K562 (cell line): ENCODE measurements around the gene SPAG17.

Source experiments
- CEBPG ChIP-seq, 3 experiments: fragments of 200-800 bp in 1 of 3; sonication (Bioruptor generic) in 1 of 3; sonication (generic) in 1 of 3; formaldehyde crosslinking in 1 of 3; IDR thresholded peaks in 2 of 3; conservative IDR thresholded peaks in 1 of 3; 2 replicates each; pipeline versions ENCODE4 v1.6.1 to v1.8.0; 2016 to 2022; ENCODE audit warnings: missing compliant biosample characterization in 2 of 3, missing genetic modification characterization in 2 of 3, mild to moderate bottlenecking in 1 of 3, missing genetic modification reagents in 1 of 3
- EP300 ChIP-seq: IDR thresholded peaks from 2 replicates; pipeline ENCODE4 v1.6.1; 2012; ENCODE audit warnings: low read length, improper control_type of control experiment
- NCOA1 ChIP-seq: fragments of 450-650 bp; IDR thresholded peaks from 2 replicates; pipeline ENCODE4 v1.6.1; 2016; ENCODE audit warnings: low read depth
- NFATC3 ChIP-seq: fragments of 450-650 bp; IDR thresholded peaks from 2 replicates; pipeline ENCODE4 v1.6.1; 2017; ENCODE audit warnings: mild to moderate bottlenecking
- NR2C2 ChIP-seq, 2 experiments: fragments of 200-800 bp in 1 of 2; sonication (Bioruptor generic) in 1 of 2; sonication (generic) in 1 of 2; formaldehyde crosslinking in 1 of 2; IDR thresholded peaks; 2 replicates each; pipeline versions ENCODE4 v1.6.1 to v1.8.0; 2016 to 2022; ENCODE audit warnings: mild to moderate bottlenecking in 1 of 2, missing compliant biosample characterization in 1 of 2, missing genetic modification characterization in 1 of 2, missing genetic modification reagents in 1 of 2
- ZFP36 ChIP-seq: fragments of 150-350 bp; IDR thresholded peaks from 2 replicates; pipeline ENCODE4 v1.6.1; 2018; ENCODE audit warnings: low read length, low read depth; ENCODE audit not compliant: partially characterized antibody
- ZFX ChIP-seq: sonication (generic); formaldehyde crosslinking; IDR thresholded peaks from 2 replicates; pipeline ENCODE4 v1.8.0; 2022; ENCODE audit warnings: mild to moderate bottlenecking, missing genetic modification reagents, moderate library complexity
- ZNF143 ChIP-seq: sonication (generic); formaldehyde crosslinking; IDR thresholded peaks from 2 replicates; pipeline ENCODE4 v1.9.0; 2022; ENCODE audit warnings: mild to moderate bottlenecking, missing genetic modification reagents
- TF ChIP-seq, protein P1 (sequence below), 3 experiments: IDR thresholded peaks in 2 of 3; conservative IDR thresholded peaks in 1 of 3; 2 replicates each; pipeline ENCODE4 v1.5.1; 2011 to 2012; ENCODE audit warnings: low read length in 3 of 3, mild to moderate bottlenecking in 3 of 3, control low read depth in 2 of 3, improper control_type of control experiment in 1 of 3, inconsistent platforms in 1 of 3, low read depth in 1 of 3, mixed read lengths in 1 of 3, moderate library complexity in 1 of 3; ENCODE audit not compliant: insufficient read depth in 2 of 3

DNA sequence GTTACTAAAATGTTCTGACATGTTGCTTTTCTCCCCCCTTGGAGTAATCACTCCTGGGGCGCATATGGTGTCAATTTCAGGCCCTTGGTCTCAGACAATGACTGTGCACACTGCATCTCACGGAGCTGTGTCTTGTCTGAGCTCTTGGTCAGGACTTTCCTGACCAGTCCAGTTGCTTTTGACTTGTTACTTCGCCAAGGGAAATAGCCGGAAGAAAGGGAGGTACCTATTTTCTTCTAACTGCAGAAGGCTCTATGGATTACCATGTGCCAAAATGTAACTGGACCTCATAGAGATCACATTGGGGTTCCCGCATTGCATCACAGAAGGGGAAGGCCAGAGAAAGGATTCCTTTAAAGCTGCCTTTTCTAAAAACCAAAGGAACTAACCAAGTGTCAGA is 68.6 kb downstream of the SPAG17 start:
- no peak for TF ChIP-seq CEBPG (CRISPR knock-in tag; IDR thresholded peaks at IDR 0.05)
- no peak for TF ChIP-seq CEBPG (tag; conservative IDR thresholded peaks at IDR 0.05 in 1 of 2, IDR thresholded peaks at IDR 0.05 in 1 of 2)
- TF ChIP-seq ZFP36 = no peak
- TF ChIP-seq NFATC3 = no peak
- TF ChIP-seq ZNF143 (CRISPR knock-in tag) = no peak
- TF ChIP-seq ZFX (CRISPR knock-in tag) = no peak
- no peak for TF ChIP-seq EP300
- TF ChIP-seq NCOA1 = no peak
- TF ChIP-seq, protein P1, sequence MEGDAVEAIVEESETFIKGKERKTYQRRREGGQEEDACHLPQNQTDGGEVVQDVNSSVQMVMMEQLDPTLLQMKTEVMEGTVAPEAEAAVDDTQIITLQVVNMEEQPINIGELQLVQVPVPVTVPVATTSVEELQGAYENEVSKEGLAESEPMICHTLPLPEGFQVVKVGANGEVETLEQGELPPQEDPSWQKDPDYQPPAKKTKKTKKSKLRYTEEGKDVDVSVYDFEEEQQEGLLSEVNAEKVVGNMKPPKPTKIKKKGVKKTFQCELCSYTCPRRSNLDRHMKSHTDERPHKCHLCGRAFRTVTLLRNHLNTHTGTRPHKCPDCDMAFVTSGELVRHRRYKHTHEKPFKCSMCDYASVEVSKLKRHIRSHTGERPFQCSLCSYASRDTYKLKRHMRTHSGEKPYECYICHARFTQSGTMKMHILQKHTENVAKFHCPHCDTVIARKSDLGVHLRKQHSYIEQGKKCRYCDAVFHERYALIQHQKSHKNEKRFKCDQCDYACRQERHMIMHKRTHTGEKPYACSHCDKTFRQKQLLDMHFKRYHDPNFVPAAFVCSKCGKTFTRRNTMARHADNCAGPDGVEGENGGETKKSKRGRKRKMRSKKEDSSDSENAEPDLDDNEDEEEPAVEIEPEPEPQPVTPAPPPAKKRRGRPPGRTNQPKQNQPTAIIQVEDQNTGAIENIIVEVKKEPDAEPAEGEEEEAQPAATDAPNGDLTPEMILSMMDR (IDR thresholded peaks at IDR 0.05 in 2 of 3, conservative IDR thresholded peaks at IDR 0.05 in 1 of 3; ENCODE audit: insufficient read depth in 2 of 3, low read depth in 1 of 3, low read length in 3 of 3) = no peak
- no peak for TF ChIP-seq NR2C2 (CRISPR knock-in tag; IDR thresholded peaks at IDR 0.05)
- TF ChIP-seq NR2C2 (tag; IDR thresholded peaks at IDR 0.05) = no peak
